A549 (cell line): ENCODE measurements around the gene IKZF3.

Source experiments
- BHLHE40 ChIP-seq: IDR thresholded peaks from 2 replicates; pipeline ENCODE4 v1.6.1; 2012; ENCODE audit warnings: low read depth, low read length, inconsistent platforms
- CHD4 ChIP-seq: fragments of 200-600 bp; sonication (generic); IDR thresholded peaks from 2 replicates; pipeline ENCODE4 v1.6.1; 2016; ENCODE audit warnings: antibody characterized with exemption, mild to moderate bottlenecking, borderline replicate concordance
- CTCF ChIP-seq: fragments of >200 bp; sonication (Bioruptor Twin); formaldehyde crosslinking; IDR thresholded peaks from 3 replicates; pipeline ENCODE4 v1.5.1; 2016
- EP300 ChIP-seq, 2 experiments: fragments of >200 bp; sonication (Bioruptor Twin); formaldehyde crosslinking; IDR thresholded peaks; 2 replicates in 1 of 2; 3 replicates in 1 of 2; pipeline ENCODE4 v1.6.1; 2016 to 2017
- KDM1A ChIP-seq: fragments of 200-600 bp; sonication (generic); IDR thresholded peaks from 2 replicates; pipeline ENCODE4 v1.6.1; 2016; ENCODE audit warnings: low read depth, mild to moderate bottlenecking
- MAX ChIP-seq: IDR thresholded peaks from 2 replicates; pipeline ENCODE4 v1.6.1; 2012
- MAZ ChIP-seq: fragments of 150-350 bp; IDR thresholded peaks from 2 replicates; pipeline ENCODE4 v1.6.1; 2014; ENCODE audit warnings: antibody characterized with exemption, low read depth, low read length, borderline replicate concordance
- MYC ChIP-seq: IDR thresholded peaks from 2 replicates; pipeline ENCODE4 v1.6.1; 2012; ENCODE audit warnings: mild to moderate bottlenecking, inconsistent platforms, low read length, improper control_type of control experiment, borderline replicate concordance
- PHF8 ChIP-seq: fragments of 200-600 bp; sonication (generic); IDR thresholded peaks from 2 replicates; pipeline ENCODE4 v1.6.1; 2016; ENCODE audit warnings: low read depth, mild to moderate bottlenecking, antibody characterized with exemption, moderate library complexity, borderline replicate concordance
- RAD21 ChIP-seq, 2 experiments: fragments of >200 bp in 1 of 2; sonication (Bioruptor Twin) in 1 of 2; formaldehyde crosslinking in 1 of 2; IDR thresholded peaks in 1 of 2; conservative IDR thresholded peaks in 1 of 2; 2 replicates in 1 of 2; 3 replicates in 1 of 2; pipeline ENCODE4 v1.6.1; 2012 to 2018; ENCODE audit warnings: inconsistent platforms in 1 of 2
- SMC3 ChIP-seq: fragments of >200 bp; sonication (Bioruptor Twin); formaldehyde crosslinking; IDR thresholded peaks from 3 replicates; pipeline ENCODE4 v1.6.1; 2018; ENCODE audit warnings: inconsistent platforms
- ZC3H11A ChIP-seq: fragments of 450-650 bp; IDR thresholded peaks from 2 replicates; pipeline ENCODE4 v1.6.1; 2014; ENCODE audit warnings: antibody characterized with exemption, mild to moderate bottlenecking

- TF ChIP-seq PHF8 (no peak), ZC3H11A (no peak), CTCF (no peak), EP300 (IDR thresholded peaks at IDR 0.05) (no peak), MYC (no peak), SMC3 (no peak), KDM1A (no peak), MAX (no peak), RAD21 (conservative IDR thresholded peaks at IDR 0.05 in 1 of 2, IDR thresholded peaks at IDR 0.05 in 1 of 2) (no peak), MAZ (no peak), BHLHE40 (no peak), CHD4 (no peak)
Measured at GRCh38 chr17:39754958-39755553, 109.1 kb downstream of the IKZF3 start.
